Ascending aorta (tissue), 2 donors: Measurements from ENCODE around the gene TMED8. TPM values are rescaled to one million over a fixed set of nuclear protein-coding genes. Genes with fewer than 3 reads are reported as not detected.

ENCODE experiments used
- DNase-seq, 2 donors: peaks; one replicate each; pipeline ENCODE4 v3.0.0-alpha.2; 2019; ENCODE audit warnings: low spot score in 2 of 2
- H3K27ac ChIP-seq, 2 donors: fragments of 200-600 bp; sonication (generic); one replicate each; pipeline ENCODE4 v1.5.1; 2016 to 2017; ENCODE audit warnings: mild to moderate bottlenecking in 1 of 2
- H3K27me3 ChIP-seq: fragments of 200-600 bp; sonication (generic); one replicate; pipeline ENCODE4 v1.5.1; 2017
- H3K36me3 ChIP-seq, 2 donors: fragments of 200-600 bp; sonication (generic); one replicate each; pipeline ENCODE4 v1.5.1; 2016
- H3K4me1 ChIP-seq, 2 donors: fragments of 200-600 bp; sonication (generic); one replicate each; pipeline ENCODE4 v1.5.1; 2016 to 2017; ENCODE audit warnings: mild to moderate bottlenecking in 1 of 2
- H3K4me3 ChIP-seq, 2 donors: fragments of 200-600 bp; sonication (generic); one replicate each; pipeline ENCODE4 v1.5.1; 2016 to 2017; ENCODE audit warnings: mild to moderate bottlenecking in 1 of 2
- H3K9me3 ChIP-seq, 2 donors: fragments of 200-600 bp; sonication (generic); one replicate each; pipeline ENCODE4 v1.5.1; 2016
- CTCF ChIP-seq, 3 experiments: fragments of 200-600 bp in 2 of 3; fragments of 450-650 bp in 1 of 3; sonication (generic) in 2 of 3; IDR thresholded peaks; one replicate each; pipeline ENCODE4 v1.5.1; 2016 to 2019; ENCODE audit warnings: antibody characterized with exemption in 3 of 3, mild to moderate bottlenecking in 1 of 3, moderate library complexity in 1 of 3
- intact Hi-C: fragments of 100-400 bp; cut with DNase I; formaldehyde crosslinking; loops from one replicate; pipeline ENCODE4 v1.15.1; 2023
- total RNA-seq: library from RNA; depleted of rRNA; stranded (reverse); fragments of >200 nt; gene quantifications from one replicate; pipeline ENCODE4 v1.1.0, GENCODE V29; 2016

The TMED8 gene
- total RNA-seq, 1 donor from 2014 or later: 3.7 TPM

GRCh38 chr14:77344377-77344996, 32.4 kb downstream of the TMED8 start:
- H3K4me3 ChIP-seq: no peak overlapping the region
- no peak overlapping the region for H3K27ac ChIP-seq
- H3K9me3 ChIP-seq: no peaks in the 10 kb centered on the region
- no peak for DNase-seq
- peaks cover 26 to 27% of the 10 kb centered on the region in 2 donors for H3K36me3 ChIP-seq
- H3K4me1 ChIP-seq: no peaks in the 10 kb centered on the region
- intact Hi-C loops: no loop called here
- no peaks in the 10 kb centered on the region for H3K27me3 ChIP-seq
- no peak for TF ChIP-seq CTCF (IDR thresholded peaks at IDR 0.05)

GRCh38 chr14:77343662-77344061, 33.2 kb downstream of the TMED8 start:
- intact Hi-C loops: no loop called here
- no peak for TF ChIP-seq CTCF (IDR thresholded peaks at IDR 0.05)
- H3K27ac ChIP-seq: no peak overlapping the region
- peaks cover 26% of the 10 kb centered on the region in 2 donors for H3K36me3 ChIP-seq
- H3K4me3 ChIP-seq: no peak overlapping the region
- H3K27me3 ChIP-seq: no peaks in the 10 kb centered on the region
- no peaks in the 10 kb centered on the region for H3K9me3 ChIP-seq
- H3K4me1 ChIP-seq: no peaks in the 10 kb centered on the region
- DNase-seq: no peak

- intact Hi-C loops: no loop called here
- Histone ChIP-seq H3K4me3 (no peak overlapping the region), H3K4me1 (no peaks in the 10 kb centered on the region), H3K9me3 (no peaks in the 10 kb centered on the region), H3K36me3 (peaks cover 26% of the 10 kb centered on the region in 2 donors), H3K27me3 (no peaks in the 10 kb centered on the region), H3K27ac (no peak overlapping the region)
- no peak for TF ChIP-seq CTCF (IDR thresholded peaks at IDR 0.05)
- no peak for DNase-seq
Observed at GRCh38 chr14:77342726-77343397, 34.0 kb downstream of the TMED8 start.

GRCh38 chr14:77340389-77340788, 36.5 kb downstream of the TMED8 start:
- TF ChIP-seq CTCF (IDR thresholded peaks at IDR 0.05): no peak
- Histone ChIP-seq H3K27ac (no peak overlapping the region), H3K4me1 (no peaks in the 10 kb centered on the region), H3K9me3 (no peaks in the 10 kb centered on the region), H3K4me3 (no peak overlapping the region), H3K36me3 (peaks cover 21 to 28% of the 10 kb centered on the region in 2 donors), H3K27me3 (no peaks in the 10 kb centered on the region)
- no peak for DNase-seq
- intact Hi-C loops: no loop called here

- Histone ChIP-seq H3K4me1 (no peaks in the 10 kb centered on the region), H3K36me3 (peaks cover 21 to 26% of the 10 kb centered on the region in 2 donors), H3K9me3 (no peaks in the 10 kb centered on the region), H3K27me3 (no peaks in the 10 kb centered on the region), H3K4me3 (no peak overlapping the region), H3K27ac (no peak overlapping the region)
- DNase-seq: no peak
- intact Hi-C loops: no loop called here
- TF ChIP-seq CTCF (IDR thresholded peaks at IDR 0.05): no peak
Observed at GRCh38 chr14:77339407-77339806, 37.5 kb downstream of the TMED8 start.
